Activated naive CD8-positive, alpha-beta T cell treated with anti-CD3 and anti-CD28 coated beads, Interleukin-2, amount 50 U/mL, for 16 hours (primary cell): ENCODE measurements around the gene C9orf85.

ENCODE experiments used
- DNase-seq: peaks from one replicate; pipeline ENCODE4 v3.0.0-alpha.2; 2020; ENCODE audit warnings: low read depth, low spot score

C9orf85 gene

GRCh38 chr9:71904076-71904475 is 7.4 kb upstream of the C9orf85 start:
- DNase-seq, result no peak

GRCh38 chr9:71908825-71909224 is 2.6 kb upstream of the C9orf85 start:
- no peak for DNase-seq

- DNase-seq, result no peak
Observed at GRCh38 chr9:71909887-71910649, 1.4 kb upstream of the C9orf85 start.

- no peak for DNase-seq
Observed at GRCh38 chr9:71910650-71911060, 784 bp upstream of the C9orf85 start.

- DNase-seq, result no peak
Observed at GRCh38 chr9:71911908-71912335, 483 bp downstream of the C9orf85 start.

- no peak for DNase-seq
Observed at GRCh38 chr9:71915495-71915894, 4.1 kb downstream of the C9orf85 start.

- no peak for DNase-seq
Observed at GRCh38 chr9:71916834-71917534, 5.5 kb downstream of the C9orf85 start.

GRCh38 chr9:71918419-71918818 is 7.0 kb downstream of the C9orf85 start:
- no peak for DNase-seq

GRCh38 chr9:71920456-71921189 is 9.2 kb downstream of the C9orf85 start:
- DNase-seq, result no peak

- no peak for DNase-seq
Observed at GRCh38 chr9:71921190-71921814, 9.9 kb downstream of the C9orf85 start.

GRCh38 chr9:71924576-71924975 is 13.1 kb downstream of the C9orf85 start:
- DNase-seq, result no peak

- no peak for DNase-seq
Observed at GRCh38 chr9:71925834-71926233, 14.4 kb downstream of the C9orf85 start.

- no peak for DNase-seq
Observed at GRCh38 chr9:71928376-71928775, 16.9 kb downstream of the C9orf85 start.

GRCh38 chr9:71928806-71929205 is 17.4 kb downstream of the C9orf85 start:
- DNase-seq, result no peak

- no peak for DNase-seq
Observed at GRCh38 chr9:71929223-71929622, 17.8 kb downstream of the C9orf85 start.

GRCh38 chr9:71929791-71930440 is 18.5 kb downstream of the C9orf85 start:
- no peak for DNase-seq

GRCh38 chr9:71931166-71931565 is 19.7 kb downstream of the C9orf85 start:
- DNase-seq, result no peak

GRCh38 chr9:71936066-71936465 is 24.6 kb downstream of the C9orf85 start:
- DNase-seq, result no peak

- DNase-seq, result no peak
Observed at GRCh38 chr9:71937070-71937625, 25.7 kb downstream of the C9orf85 start.

GRCh38 chr9:71937898-71938297 is 26.5 kb downstream of the C9orf85 start:
- no peak for DNase-seq

GRCh38 chr9:71941060-71941568 is 29.7 kb downstream of the C9orf85 start:
- DNase-seq, result no peak
